Measurements from ENCODE around the gene PLSCR5.

The PLSCR5 gene

DNA sequence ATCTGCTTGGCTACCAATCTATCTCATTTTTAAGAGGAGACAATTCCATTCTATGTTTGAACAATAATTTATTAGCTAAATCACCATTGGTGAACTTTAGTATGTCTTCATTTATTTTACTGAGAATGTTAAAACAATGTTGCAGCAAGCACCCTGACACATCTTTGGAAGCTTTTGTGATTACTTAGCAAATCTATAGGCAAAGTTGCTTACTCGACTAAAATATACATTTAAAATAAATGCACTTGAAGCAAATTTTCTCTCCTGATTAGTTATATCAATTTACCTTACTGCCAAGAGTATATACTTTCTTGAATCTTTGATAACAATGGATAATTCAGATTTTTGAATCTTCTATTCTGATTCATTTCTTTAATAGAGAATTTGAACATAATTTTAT lies 31.0 kb downstream of the PLSCR5 start:
- in situ Hi-C loops (cut with MboI; ENCODE audit: low sequenced_read_pairs): no loop called here
- Histone ChIP-seq H3K4me1 (peaks cover 4% of the 10 kb centered on the region; the same call in 1 of the 2 replicates), H3K9me3 (no peaks in the 10 kb centered on the region), H3K4me3 (no peak overlapping the region), H3K36me3 (replicated peaks) (no peaks in the 10 kb centered on the region), H3K27me3 (ENCODE audit: low read depth) (no peaks in the 10 kb centered on the region)
- DNase-seq (ENCODE audit: low spot score in 2 of 2): no peak

DNA sequence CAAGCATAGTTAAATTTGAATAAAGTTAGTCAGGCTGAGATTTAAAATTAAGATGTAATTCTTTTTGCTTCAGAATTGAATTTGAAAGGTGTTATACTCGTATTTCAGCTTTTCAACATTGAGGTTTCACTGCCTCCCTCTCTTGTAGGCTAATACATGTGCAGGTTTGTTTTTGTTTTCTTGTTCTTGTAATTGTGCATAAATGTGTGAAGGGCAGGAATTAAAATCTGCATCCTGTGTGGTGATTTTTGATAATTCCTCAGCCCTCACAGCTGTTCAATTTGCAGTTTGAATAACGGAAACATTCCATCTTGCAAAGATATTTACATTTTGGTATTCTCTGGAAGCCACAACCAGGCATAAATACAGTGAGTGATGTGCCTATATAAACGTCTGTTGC lies 35.8 kb downstream of the PLSCR5 start:
- Histone ChIP-seq H3K36me3 (replicated peaks) (no peaks in the 10 kb centered on the region), H3K9me3 (no peaks in the 10 kb centered on the region), H3K4me1 (peaks cover 5% of the 10 kb centered on the region; the same call in 1 of the 2 replicates), H3K27me3 (ENCODE audit: low read depth) (no peaks in the 10 kb centered on the region), H3K4me3 (no peak overlapping the region)
- no peak for DNase-seq (ENCODE audit: low spot score in 2 of 2)
- in situ Hi-C loops (cut with MboI; ENCODE audit: low sequenced_read_pairs): no loop called here

DNA sequence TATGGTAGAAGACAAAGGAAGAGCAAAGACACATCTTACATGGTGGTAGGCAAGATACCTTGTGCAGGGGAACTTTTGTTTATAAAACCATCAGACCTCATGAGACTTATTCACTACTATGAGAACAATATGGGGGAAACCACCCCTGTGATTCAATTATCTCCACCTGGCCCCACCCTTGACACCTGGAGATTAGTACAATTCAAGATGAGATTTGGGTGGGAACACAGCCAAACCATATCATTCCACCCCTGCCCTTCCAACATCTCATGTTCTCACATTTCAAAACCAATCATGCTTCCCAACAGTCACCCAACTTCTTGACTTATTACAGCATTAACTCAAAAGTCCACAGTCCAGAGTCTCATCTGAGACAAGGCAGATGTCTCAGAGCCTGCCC lies 39.0 kb downstream of the PLSCR5 start:
- H3K27me3 ChIP-seq (ENCODE audit: low read depth): no peaks in the 10 kb centered on the region
- H3K36me3 ChIP-seq (replicated peaks): no peaks in the 10 kb centered on the region
- no peak overlapping the region for H3K4me3 ChIP-seq
- DNase-seq (ENCODE audit: low spot score in 2 of 2): no peak
- H3K9me3 ChIP-seq: no peaks in the 10 kb centered on the region
- H3K4me1 ChIP-seq: peaks cover 5% of the 10 kb centered on the region; the same call in 1 of the 2 replicates
- in situ Hi-C loops (cut with MboI; ENCODE audit: low sequenced_read_pairs): no loop called here

DNA sequence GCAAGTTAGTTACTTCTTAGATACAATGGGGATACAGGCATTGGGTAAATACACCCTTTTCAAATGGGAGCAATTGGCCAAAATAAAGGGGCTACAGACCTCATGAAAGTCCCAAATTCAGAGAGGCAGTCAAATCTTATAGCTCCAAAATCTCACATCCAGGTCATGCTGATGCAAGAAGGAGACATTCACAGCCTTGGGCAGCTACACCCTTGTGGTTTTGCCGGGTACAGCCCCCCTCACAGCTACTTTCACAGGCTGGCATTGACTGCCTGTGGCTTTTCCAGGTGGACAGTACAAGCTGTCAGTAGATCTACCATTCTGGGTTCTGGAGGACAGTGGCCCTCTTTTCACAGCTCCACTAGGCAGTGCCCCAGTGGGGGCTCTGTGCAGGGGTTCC lies 43.3 kb downstream of the PLSCR5 start:
- H3K27me3 ChIP-seq (ENCODE audit: low read depth): no peaks in the 10 kb centered on the region
- H3K4me1 ChIP-seq: no peaks in the 10 kb centered on the region
- H3K36me3 ChIP-seq (replicated peaks): no peaks in the 10 kb centered on the region
- no peak overlapping the region for H3K4me3 ChIP-seq
- in situ Hi-C loops (cut with MboI; ENCODE audit: low sequenced_read_pairs): no loop called here
- no peak for DNase-seq (ENCODE audit: low spot score in 2 of 2)
- H3K9me3 ChIP-seq: no peaks in the 10 kb centered on the region

DNA sequence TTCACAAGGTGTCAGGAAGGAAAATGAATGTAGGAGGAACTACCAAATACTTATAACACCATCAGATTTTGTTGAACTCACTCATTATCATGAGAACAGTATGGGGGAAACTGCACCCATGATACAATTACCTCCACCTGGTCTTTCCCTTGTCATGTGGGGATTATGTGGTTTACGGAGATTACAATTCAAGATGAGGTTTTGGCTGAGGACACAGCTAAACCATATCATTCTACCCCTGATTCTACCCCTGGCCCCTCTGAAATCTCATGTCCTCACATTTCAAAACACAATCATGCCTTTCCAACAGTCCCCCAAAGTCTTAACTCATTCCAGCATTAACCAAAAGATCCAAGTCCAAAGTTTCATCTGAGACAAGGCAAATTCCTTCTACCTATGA lies 43.7 kb downstream of the PLSCR5 start:
- no peaks in the 10 kb centered on the region for H3K27me3 ChIP-seq (ENCODE audit: low read depth)
- no peaks in the 10 kb centered on the region for H3K36me3 ChIP-seq (replicated peaks)
- H3K4me1 ChIP-seq: no peaks in the 10 kb centered on the region
- no peak for DNase-seq (ENCODE audit: low spot score in 2 of 2)
- H3K9me3 ChIP-seq: no peaks in the 10 kb centered on the region
- no peak overlapping the region for H3K4me3 ChIP-seq
- in situ Hi-C loops (cut with MboI; ENCODE audit: low sequenced_read_pairs): no loop called here

DNA sequence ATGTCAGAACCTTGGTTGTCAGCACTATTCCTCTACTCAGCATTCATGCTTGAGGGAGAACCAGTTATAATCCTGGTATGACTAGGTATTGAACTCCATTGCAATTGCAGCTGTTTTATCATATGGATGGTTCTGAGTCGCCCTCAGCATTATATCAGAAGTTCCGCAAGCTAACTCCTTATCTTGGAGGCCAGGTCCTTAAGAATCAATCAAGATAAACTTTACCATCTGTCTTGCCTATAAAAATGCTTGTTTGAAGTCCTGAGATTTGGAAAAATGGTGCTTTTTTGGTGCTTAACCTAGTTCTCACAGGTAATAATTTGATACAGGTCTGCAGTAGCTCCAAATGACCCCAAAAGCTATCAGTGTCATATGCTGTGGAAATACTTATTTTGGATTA lies 44.5 kb downstream of the PLSCR5 start:
- H3K36me3 ChIP-seq (replicated peaks): no peaks in the 10 kb centered on the region
- in situ Hi-C loops (cut with MboI; ENCODE audit: low sequenced_read_pairs): no loop called here
- no peak overlapping the region for H3K4me3 ChIP-seq
- H3K27me3 ChIP-seq (ENCODE audit: low read depth): no peaks in the 10 kb centered on the region
- no peak for DNase-seq (ENCODE audit: low spot score in 2 of 2)
- H3K9me3 ChIP-seq: no peaks in the 10 kb centered on the region
- H3K4me1 ChIP-seq: no peaks in the 10 kb centered on the region

DNA sequence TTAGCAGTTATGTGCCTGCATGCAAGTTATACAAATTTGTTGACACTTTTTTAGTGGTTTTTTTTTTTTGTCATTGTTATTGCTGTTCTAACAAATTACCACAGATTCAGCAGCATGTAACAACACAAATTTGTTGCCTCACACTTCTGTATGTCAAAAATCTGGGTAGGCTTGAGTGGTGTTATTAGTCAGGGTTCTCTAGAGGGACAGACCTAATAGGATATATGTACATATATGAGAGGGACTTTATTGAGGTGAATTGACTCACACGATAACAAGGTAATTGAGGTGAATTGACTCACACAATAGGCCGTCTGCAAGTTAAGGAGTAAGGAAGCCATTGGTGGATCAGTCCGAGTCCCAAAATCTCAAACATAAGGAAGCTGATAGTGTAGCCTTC lies 45.8 kb downstream of the PLSCR5 start:
- Histone ChIP-seq H3K4me1 (no peaks in the 10 kb centered on the region), H3K9me3 (no peaks in the 10 kb centered on the region), H3K36me3 (replicated peaks) (no peaks in the 10 kb centered on the region), H3K4me3 (no peak overlapping the region), H3K27me3 (ENCODE audit: low read depth) (no peaks in the 10 kb centered on the region)
- in situ Hi-C loops (cut with MboI; ENCODE audit: low sequenced_read_pairs): no loop called here
- DNase-seq (ENCODE audit: low spot score in 2 of 2): no peak

DNA sequence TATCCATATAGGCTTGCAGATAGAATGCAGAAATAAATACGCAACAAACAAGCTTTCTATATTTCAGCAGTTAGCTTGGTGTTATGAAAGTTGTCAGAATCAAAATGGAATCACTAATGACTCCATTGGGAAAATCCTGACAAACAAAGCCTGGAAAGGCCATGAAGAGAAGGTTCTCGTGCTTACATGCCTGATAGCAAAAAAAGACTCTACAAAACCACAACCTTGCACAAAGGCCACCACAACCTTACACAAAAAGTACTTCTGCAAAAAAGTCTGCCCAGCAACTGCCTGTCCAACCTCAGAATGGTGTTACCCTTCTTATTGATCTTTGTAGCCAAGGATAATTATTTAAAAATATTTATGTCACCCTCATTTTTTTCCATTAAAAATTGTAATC lies 46.4 kb downstream of the PLSCR5 start:
- Histone ChIP-seq H3K27me3 (ENCODE audit: low read depth) (no peaks in the 10 kb centered on the region), H3K36me3 (replicated peaks) (no peaks in the 10 kb centered on the region), H3K4me3 (no peak overlapping the region), H3K9me3 (no peaks in the 10 kb centered on the region), H3K4me1 (no peaks in the 10 kb centered on the region)
- DNase-seq (ENCODE audit: low spot score in 2 of 2): no peak
- in situ Hi-C loops (cut with MboI; ENCODE audit: low sequenced_read_pairs): no loop called here

DNA sequence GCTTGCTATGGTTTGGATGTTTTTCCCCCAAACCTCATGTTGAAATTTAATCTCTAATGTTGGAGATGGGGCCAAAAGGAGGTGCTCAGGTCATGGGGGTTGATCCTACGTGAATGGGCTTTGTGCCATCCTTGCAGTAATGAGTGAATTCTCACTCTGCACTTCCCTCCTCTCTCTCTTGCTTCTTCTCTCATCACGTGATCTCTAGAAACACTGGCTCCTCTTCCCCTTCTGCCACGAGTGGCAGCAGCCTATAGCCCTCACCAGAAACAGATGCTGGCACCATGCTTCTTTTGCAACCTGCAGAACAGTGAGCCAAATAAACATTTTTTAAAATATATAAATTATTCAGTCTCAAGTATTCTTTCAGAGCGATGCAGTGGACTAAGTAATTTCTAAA lies 47.4 kb downstream of the PLSCR5 start:
- Histone ChIP-seq H3K4me1 (no peaks in the 10 kb centered on the region), H3K9me3 (no peaks in the 10 kb centered on the region), H3K4me3 (no peak overlapping the region), H3K36me3 (replicated peaks) (no peaks in the 10 kb centered on the region), H3K27me3 (ENCODE audit: low read depth) (no peaks in the 10 kb centered on the region)
- in situ Hi-C loops (cut with MboI; ENCODE audit: low sequenced_read_pairs): no loop called here
- DNase-seq (ENCODE audit: low spot score in 2 of 2): no peak

DNA sequence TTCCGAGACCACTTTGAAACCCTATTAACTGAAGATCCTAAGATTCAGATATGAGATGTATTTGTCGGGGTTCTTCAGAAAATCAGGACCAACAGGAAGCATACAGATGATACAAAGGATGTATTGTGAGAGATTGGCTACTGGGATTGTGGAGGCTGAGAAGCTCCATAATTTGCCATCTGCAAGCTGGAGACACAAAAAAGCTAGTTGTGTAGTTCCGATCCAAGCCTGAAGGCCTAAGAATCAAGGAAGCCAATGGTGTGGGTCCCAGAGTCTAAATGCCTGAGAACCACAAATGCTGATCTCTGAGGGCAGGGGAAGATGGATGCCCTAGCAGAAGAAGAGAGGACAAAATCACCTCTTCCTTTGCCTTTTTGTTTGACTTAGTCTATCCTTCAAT lies 49.8 kb downstream of the PLSCR5 start:
- Histone ChIP-seq H3K4me1 (peaks cover 5% of the 10 kb centered on the region), H3K4me3 (no peak overlapping the region), H3K27me3 (ENCODE audit: low read depth) (no peaks in the 10 kb centered on the region), H3K36me3 (replicated peaks) (no peaks in the 10 kb centered on the region), H3K9me3 (no peaks in the 10 kb centered on the region)
- DNase-seq (ENCODE audit: low spot score in 2 of 2): no peak
- in situ Hi-C loops (cut with MboI; ENCODE audit: low sequenced_read_pairs): no loop called here

DNA sequence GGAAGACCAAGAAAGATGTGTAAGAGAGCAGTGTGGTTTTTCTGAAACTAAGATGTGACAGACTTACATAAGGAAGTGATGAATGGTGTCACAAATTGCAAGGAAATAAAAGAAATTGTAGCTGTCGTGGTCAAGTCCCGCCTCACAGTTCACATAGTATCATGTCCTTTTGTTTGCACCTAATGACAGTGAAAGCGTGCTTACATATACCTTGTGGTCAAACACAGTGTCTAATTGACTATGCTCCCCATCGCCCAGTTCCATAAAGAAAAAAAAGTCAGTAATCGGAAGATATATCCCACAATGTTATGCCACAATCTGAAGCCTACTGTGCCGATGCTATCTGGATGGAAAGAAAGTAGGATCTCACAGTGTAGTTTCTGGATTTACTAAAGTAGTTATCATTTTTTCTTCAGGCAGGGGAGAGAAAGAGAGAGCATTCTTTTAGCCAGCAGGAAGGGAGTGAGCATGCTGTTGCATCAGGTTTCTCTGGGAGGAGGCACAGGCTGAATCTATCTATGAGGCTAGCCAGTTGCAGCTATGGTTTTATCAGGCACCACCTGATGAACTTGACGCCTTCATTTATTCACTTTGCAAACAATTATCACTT lies 50.9 kb downstream of the PLSCR5 start:
- Histone ChIP-seq H3K4me1 (peaks cover 12% of the 10 kb centered on the region), H3K4me3 (no peak overlapping the region), H3K9me3 (no peaks in the 10 kb centered on the region), H3K27me3 (ENCODE audit: low read depth) (no peaks in the 10 kb centered on the region), H3K36me3 (replicated peaks) (no peaks in the 10 kb centered on the region)
- no peak for DNase-seq (ENCODE audit: low spot score in 2 of 2)
- in situ Hi-C loops (cut with MboI; ENCODE audit: low sequenced_read_pairs): no loop called here

DNA sequence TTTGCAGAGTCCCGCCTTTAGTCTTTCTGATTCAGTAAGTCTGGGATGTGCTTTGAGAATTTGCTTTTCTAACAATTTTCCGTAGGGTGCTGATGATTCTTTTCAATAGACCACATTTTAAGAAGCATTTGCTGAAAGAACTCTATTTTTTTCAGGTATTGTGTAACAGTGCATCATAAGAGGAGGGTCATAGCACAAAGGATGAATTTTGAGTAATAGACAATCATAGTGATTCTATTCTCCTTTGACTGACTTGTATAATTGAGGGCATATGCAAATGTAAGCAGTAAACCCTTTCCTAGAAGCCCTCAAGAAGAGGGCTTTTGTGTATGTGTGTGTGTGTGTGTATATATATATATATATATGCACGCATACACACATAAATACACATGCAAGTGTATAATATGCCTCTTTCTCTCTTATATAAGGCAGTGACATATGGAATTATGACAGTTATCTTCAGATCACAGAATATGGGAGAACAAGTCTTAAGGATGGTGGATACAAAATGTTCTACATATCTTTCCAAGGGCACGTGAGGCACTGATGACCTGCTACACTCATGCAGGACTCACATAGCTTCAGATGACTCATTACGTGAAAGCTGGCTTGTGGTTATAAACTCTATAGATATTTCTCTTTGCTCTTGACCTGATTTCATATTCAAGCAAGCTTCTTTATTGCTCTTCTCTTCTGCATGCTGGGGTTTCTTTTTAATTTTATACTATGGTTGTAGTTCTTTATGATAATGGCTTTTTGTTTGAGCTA lies 54.2 kb downstream of the PLSCR5 start:
- H3K4me3 ChIP-seq: no peak overlapping the region
- no peaks in the 10 kb centered on the region for H3K36me3 ChIP-seq (replicated peaks)
- no peaks in the 10 kb centered on the region for H3K27me3 ChIP-seq (ENCODE audit: low read depth)
- in situ Hi-C loops (cut with MboI; ENCODE audit: low sequenced_read_pairs): no loop called here
- H3K9me3 ChIP-seq: no peaks in the 10 kb centered on the region
- peaks cover 12% of the 10 kb centered on the region for H3K4me1 ChIP-seq
- DNase-seq (ENCODE audit: low spot score in 2 of 2): peak in 1 of 2 experiments; percentile 33

DNA sequence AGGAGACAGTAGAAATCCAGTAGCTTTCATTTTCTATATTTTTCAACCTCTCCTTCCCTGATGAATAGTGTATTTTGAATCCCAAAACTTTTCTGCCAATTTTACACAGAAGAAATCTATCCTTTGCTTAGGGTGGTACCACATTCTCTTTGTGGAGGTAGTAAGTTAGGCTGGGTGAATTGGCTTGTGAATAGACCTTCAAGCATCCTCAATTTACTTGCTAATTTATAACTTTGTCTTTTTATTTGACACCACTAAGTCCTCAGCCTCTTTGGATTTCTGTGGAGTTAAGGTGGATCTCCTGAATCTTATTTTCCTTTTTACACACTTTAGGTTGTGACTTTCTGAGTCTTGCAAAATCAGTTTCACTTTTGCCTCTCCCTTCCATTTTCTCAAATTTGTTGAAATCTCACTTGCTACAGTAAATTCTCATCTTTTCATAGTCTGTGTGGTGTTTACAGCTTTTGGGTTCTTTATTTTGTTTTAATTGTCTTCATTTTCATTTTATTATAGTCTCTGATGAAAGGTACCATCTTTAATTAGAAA lies 55.0 kb downstream of the PLSCR5 start:
- in situ Hi-C loops (cut with MboI; ENCODE audit: low sequenced_read_pairs): no loop called here

DNA sequence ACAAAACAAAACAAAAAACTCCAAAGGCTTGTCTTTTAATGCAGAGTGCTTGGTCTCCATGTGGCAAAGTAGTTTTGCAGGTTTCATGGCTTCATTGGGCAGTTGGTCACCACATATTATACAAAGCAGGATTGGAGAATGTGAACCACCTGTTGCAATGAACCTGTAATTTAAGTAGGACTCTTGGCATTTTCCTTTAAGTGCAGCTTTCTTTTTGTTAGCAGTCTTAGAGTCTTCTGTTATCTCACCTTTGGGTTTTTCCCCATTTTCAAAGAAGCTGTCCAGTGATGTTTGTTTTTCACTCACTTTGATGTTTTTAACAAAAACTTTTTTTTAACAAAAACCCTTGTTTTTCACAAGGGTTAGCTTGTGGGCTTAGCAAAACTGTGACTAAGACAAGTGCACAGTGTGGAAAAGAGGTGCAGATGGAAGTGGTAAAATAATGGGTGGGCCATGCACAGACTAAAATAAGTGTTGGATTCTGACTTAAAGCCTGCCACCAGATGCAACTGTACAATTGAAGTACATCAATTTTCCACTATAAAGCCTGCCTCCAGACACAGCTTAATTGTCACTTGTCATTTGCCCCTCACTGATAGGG lies 57.8 kb downstream of the PLSCR5 start:
- Histone ChIP-seq H3K4me3 (no peak overlapping the region), H3K4me1 (peaks cover 28% of the 10 kb centered on the region), H3K36me3 (replicated peaks) (no peaks in the 10 kb centered on the region), H3K27me3 (ENCODE audit: low read depth) (no peaks in the 10 kb centered on the region), H3K9me3 (no peaks in the 10 kb centered on the region)
- in situ Hi-C loops (cut with MboI; ENCODE audit: low sequenced_read_pairs): no loop called here
- DNase-seq (ENCODE audit: low spot score in 2 of 2): no peak

More for the DNA sequence above, 55.0 kb downstream of the PLSCR5 start:
- no peak for DNase-seq (ENCODE audit: low spot score in 2 of 2)
- peaks cover 13% of the 10 kb centered on the region for H3K4me1 ChIP-seq
- no peaks in the 10 kb centered on the region for H3K27me3 ChIP-seq (ENCODE audit: low read depth)
- no peaks in the 10 kb centered on the region for H3K9me3 ChIP-seq
- no peaks in the 10 kb centered on the region for H3K36me3 ChIP-seq (replicated peaks)
- no peak overlapping the region for H3K4me3 ChIP-seq

Measured in HAP-1 (cell line).